GM12891 (cell line): ENCODE results near the gene HARBI1.

Experiments
- PAX5 ChIP-seq: IDR thresholded peaks from 2 replicates; pipeline ENCODE4 v1.6.1; 2011; ENCODE audit warnings: low read length, moderate library complexity, mild to moderate bottlenecking; ENCODE audit not compliant: insufficient read depth, severe bottlenecking
- POLR2A ChIP-seq: IDR thresholded peaks from 2 replicates; pipeline ENCODE4 v1.6.1; 2011; ENCODE audit warnings: low read depth, low read length, control low read depth
- POLR2AphosphoS5 ChIP-seq: IDR thresholded peaks from 2 replicates; pipeline ENCODE4 v1.6.1; 2011; ENCODE audit warnings: low read depth, low read length, control low read depth
- TAF1 ChIP-seq: IDR thresholded peaks from 2 replicates; pipeline ENCODE4 v1.6.1; 2011; ENCODE audit warnings: low read depth, low read length, control low read depth

DNA sequence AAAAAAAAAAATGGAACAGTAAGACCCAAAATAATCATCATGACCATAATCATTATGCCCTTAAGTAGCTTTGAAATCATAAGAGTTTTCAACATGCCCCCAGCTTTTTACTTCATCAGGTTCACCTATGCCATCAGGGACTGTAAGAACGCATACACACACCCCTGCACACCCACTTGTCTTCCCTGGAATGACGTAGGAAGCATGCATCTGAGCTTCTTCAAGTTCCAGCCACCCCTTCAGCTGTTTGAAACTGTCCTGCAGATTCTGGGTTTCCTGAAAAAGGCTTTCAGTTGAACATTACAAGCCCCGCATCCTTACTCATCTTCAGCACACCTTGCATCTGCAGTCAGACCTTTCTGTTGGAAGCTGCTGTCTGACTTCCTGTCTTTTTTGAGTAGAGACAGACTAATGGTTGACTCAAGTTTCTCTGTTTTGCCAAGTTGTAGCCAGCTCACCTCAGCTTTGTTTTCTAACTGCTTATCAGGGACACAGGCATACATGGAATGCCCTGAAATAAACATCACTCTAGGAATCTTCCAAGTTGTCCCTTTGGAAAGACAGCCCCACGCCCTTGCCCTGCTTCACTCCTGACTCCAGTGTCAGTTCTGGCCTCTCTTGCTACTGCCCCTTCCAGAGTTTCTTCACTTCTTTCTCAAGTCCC is 46.4 kb upstream of the HARBI1 start:
- TF ChIP-seq TAF1 (no peak), POLR2AphosphoS5 (no peak), POLR2A (no peak), PAX5 (no peak)
